Liver (tissue), 3 donors: ENCODE results near the gene BDH1.

ENCODE experiments used
- CTCF ChIP-seq: fragments of 150-350 bp; IDR thresholded peaks from 2 replicates; pipeline ENCODE4 v1.5.1; 2017; ENCODE audit warnings: improper control_type of control experiment, low read depth, low read length; ENCODE audit not compliant: missing input control
- HNF4A ChIP-seq, 2 donors: conservative IDR thresholded peaks; 2 replicates each; pipeline ENCODE4 v1.6.1; 2016; ENCODE audit warnings: antibody characterized with exemption in 2 of 2, mild to moderate bottlenecking in 2 of 2
- TF ChIP-seq, protein P1 (sequence below): IDR thresholded peaks from 2 replicates; pipeline ENCODE4 v1.6.1; 2016; ENCODE audit warnings: antibody characterized with exemption
- donor health status: healthy.
- donor health status: healthy.

DNA sequence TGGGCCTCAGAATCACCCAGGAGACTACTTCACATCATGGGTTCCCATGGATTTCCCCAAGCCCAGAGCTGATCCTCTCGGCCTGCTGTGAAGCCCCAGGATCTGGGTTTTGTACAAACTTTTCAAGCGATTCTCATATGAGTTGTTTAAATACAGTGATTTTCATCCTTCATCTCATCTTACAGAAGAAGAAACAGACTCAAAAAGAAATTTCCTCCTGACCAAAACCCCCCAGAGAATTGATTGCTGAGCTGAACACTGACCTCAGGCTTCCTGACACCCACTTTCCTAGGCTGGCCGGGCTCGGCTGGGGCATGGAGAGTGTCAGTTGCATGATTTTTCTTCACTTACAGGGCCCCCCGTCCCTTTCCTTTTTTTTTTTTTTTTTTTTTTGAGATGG, 60.3 kb downstream of the BDH1 start:
- TF ChIP-seq, protein P1, sequence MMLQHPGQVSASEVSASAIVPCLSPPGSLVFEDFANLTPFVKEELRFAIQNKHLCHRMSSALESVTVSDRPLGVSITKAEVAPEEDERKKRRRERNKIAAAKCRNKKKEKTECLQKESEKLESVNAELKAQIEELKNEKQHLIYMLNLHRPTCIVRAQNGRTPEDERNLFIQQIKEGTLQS, result no peak
- no peak for TF ChIP-seq HNF4A (conservative IDR thresholded peaks at IDR 0.05)
- no peak for TF ChIP-seq CTCF
